ENCODE measurements around the gene MPRIP. TPM values are rescaled to one million over a fixed set of nuclear protein-coding genes. Genes with fewer than 3 reads are reported as not detected.
"Not testable (repeated sequence)": the region's sequence is repeated elsewhere in the genome, so short reads cannot be mapped to it uniquely, and the experiment has no call there.

Gene MPRIP
- polyA plus RNA-seq, 4 donors, result 142 to 202 (median 173) TPM

GRCh38 chr17:17121162-17121561, 78.9 kb downstream of the MPRIP start:
- no peak for DNase-seq (ENCODE audit: low read depth in 4 of 4, low spot score in 2 of 4)

DNA sequence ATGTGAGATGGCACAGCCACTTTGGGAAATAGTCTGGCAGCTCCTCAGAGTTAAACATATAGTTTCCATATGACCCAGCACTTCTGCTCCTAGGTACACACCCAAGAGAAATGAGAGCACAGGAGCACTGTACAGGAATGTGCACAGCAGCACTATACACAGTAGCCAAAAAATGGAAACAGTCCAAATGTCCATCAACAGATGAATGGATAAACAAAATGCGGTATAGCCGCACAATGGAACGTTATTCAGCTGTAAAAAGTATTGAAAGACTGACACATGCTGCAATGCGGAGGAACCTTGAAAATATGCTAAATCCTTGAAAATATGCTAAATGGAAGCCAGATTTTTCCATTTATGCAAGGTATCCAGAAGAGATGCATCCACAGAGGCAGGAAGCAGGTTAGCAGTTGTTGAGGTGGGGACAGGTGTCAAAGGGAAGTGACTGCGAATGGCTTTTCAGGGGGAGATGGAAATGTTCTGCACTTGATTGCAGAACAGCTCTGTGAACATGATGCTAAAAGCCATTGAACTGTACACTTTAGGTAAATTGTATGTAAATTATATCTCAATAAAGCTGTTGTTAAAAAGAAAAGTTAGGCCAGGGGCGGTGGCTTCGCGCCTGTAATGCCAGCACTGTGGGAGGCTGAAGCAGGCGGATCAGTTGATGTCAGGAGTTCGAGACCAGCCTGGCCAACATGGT, 80.7 kb downstream of the MPRIP start:
- no peak for DNase-seq (ENCODE audit: low read depth in 4 of 4, low spot score in 2 of 4)

DNA sequence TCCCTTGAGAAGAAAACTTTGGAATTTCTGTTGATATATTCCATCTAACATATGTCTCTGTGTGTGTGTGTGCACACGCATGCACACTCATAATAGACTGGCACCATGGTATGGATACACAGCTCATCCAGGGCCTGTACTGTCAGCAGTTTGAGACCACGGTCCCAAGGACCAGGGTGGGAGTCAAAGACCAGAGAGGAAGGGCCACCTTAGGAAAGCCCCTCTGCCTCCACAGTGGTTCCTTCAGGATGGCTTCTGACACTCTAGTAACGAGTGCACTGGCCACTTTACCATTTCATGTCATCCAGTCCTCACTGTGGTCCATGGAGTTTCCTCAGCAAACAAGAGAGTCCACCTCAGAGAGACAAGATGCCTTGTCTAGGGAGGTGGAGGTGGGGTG, 82.1 kb downstream of the MPRIP start:
- DNase-seq (ENCODE audit: low read depth in 4 of 4, low spot score in 2 of 4), result no peak

- no peak for DNase-seq (ENCODE audit: low read depth in 4 of 4, low spot score in 2 of 4)
Observed at GRCh38 chr17:17125136-17126084, 83.2 kb downstream of the MPRIP start.

DNA sequence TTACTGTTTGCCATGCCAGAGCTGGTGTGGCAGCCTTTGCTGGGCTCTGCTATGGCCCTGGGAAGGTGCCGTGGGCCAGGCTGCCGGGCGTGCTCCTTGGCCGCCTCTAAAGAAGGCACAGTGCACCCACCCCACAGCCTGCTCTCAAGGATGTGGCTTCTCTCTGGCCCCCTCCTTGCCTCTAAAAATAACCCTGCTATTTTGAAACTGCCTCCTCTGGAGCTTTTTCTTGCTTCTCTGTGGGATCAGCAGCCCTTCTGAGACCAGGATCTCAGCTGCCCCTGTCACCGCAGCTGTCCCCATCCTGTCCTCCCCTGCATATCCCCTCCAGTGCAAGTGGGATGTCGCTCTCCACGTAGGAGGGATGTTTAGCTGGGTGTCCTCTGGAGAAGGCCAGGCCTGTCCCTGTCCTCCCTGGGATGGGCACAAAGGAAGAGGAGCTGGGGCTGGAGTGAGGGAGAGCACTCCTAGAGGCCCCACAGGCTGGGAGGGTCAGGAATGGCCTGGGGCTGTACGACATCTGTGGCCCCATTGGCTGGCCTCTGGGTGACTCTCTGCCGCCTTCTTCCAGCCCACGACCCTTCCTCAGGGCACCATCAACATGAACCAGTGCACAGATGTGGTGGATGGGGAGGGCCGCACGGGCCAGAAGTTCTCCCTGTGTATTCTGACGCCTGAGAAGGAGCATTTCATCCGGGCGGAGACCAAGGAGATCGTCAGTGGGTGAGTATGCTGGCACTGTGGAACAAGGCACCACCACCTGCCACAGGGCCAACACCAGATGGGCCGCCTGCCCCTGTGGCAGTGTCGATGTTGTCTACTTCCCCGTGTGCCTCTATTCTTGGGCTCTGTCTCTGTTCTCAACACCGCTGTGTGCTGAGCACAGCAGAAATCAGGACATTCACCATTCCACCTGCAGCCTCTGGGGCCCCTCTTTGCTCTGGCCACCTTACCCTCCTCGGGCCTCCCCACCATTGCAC, 84.2 kb downstream of the MPRIP start:
- no peak for DNase-seq (ENCODE audit: low read depth in 4 of 4, low spot score in 2 of 4)

DNA sequence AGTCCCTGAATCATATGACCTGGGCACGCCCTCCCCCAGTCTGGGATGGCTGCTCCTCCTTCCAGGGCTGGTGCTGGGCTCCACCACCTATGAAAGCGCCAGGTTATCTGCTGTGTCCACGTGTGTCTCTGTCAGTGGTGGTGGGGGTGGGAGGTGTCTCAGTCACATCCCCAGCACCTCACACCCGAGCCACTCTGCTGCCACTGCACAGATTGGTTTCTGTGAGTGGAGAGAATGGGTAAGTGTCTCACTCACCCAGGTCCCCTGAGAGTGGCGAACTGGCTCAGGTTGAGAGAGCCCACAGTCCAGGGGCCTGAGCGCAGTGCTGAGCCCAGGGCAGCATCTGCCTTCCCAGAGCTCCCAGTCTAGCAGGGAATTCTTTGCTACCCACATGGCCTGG, 84.9 kb downstream of the MPRIP start:
- no peak for DNase-seq (ENCODE audit: low read depth in 4 of 4, low spot score in 2 of 4)

DNA sequence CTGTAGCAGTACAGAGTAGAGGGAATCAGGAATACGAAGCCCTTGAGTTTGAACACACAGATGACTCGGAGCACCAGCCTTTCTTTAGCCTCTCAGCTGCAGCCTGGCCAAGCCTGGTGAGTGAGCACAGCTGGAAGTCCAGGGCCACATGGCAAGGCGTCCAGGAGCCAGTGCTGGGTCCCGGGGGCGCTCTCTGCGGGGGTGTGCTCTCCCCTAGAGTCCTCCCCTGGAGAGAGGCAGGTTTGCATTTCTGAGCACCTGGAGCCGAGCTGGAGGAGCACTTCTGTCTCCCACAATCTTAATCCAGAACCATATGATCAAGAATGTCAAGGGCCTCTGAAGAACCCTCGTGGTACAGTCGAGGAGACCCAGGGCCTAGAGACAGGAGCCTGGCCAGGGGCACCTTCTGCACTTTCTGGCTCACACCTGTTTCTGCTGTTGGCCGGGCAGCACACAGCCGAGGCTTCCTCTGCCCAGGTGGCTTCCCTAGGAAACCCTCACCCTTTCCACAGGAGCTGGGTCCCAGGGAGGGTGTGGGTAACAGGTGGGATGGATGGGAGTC, 85.6 kb downstream of the MPRIP start:
- no peak for DNase-seq (ENCODE audit: low read depth in 4 of 4, low spot score in 2 of 4)

DNA sequence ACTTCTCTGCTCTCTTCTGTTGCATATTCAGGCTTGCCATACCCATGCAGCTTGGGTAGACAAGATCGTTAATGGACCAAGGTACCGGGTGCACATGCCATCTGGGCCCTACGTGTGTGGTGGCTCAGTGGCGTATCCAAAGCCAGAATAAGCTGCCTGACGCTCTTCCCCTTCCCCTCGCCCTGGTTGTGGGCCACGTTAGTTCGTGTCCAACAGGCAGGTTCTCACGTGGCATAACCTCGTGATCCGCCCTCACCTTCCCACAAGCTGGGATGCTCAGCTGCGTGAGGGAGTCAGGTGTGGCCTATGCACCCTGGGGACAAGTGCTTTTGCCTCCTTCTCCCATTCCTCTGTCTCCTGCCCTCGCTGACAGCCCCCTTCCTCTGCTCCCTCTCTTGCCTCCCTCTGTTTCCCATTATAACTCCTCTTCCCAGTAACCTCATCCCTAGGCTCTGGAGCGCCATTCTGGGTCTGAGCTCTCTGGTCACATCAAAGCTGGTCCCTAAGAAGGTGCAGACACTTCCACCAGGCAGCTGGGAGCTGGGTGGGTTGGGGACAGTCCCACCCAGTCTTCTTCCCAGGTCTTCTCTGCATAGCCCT, 86.3 kb downstream of the MPRIP start:
- DNase-seq (ENCODE audit: low read depth in 4 of 4, low spot score in 2 of 4), result no peak

- DNase-seq (ENCODE audit: low read depth in 4 of 4, low spot score in 2 of 4), result no peak
Observed at GRCh38 chr17:17129466-17129865, 87.2 kb downstream of the MPRIP start.

DNA sequence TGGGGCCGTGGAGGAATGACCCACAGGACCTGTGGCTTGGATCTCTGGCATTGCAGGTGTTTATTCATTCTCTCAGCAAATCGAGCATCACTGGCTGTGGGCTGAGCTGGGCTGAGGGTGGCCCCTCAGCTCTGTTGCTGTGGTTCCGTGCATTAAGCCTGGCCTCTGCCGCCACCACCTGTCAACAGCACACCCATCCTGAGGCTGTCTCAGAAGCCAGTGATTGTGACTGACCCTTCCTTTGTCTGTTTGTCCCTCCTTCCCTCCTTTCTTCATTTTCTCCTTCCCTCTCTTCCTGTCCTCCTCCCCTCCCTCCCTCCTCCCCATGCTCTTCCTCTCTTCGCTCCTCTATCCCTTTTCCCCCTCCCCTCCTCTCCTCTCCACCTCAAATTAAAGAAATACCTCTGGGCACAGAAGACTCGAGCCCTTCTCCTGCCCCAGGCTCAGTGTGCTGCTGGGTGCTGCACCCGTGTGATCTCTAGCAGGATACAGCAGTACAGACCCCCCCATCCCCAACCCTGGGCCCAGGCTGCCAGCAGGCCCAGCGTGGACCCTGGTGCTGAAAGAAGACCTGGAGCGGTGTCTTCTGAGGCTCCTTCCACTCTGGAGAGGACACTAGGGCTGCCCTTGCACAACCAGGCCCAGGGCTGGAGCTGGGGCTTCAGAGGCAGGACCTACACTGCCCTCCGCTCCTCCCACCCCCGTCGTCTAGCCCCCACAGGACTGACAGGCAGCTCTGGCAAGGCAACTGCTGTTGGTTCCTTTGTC, 88.0 kb downstream of the MPRIP start:
- no peak for DNase-seq (ENCODE audit: low read depth in 4 of 4, low spot score in 2 of 4)

DNA sequence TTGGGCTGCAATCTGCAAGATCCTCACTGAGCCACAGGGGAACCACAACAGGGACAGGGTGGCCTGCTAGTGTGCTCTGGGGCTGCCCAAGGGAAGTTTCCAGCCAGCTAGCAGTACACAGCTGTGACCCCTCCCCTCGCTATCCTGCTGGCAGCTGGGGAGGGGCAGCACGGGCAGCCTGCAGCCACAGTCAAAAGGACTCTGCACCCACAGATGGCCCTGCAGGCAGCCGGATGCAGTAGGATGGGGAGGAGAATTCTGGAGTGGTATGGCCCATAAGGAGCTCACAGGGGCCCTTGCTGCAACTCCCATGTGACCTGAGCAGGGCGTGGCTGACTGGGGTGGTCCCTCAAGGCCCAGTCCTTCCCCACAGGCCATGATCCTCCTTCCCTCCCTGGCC, 89.6 kb downstream of the MPRIP start:
- no peak for DNase-seq (ENCODE audit: low read depth in 4 of 4, low spot score in 2 of 4)

DNA sequence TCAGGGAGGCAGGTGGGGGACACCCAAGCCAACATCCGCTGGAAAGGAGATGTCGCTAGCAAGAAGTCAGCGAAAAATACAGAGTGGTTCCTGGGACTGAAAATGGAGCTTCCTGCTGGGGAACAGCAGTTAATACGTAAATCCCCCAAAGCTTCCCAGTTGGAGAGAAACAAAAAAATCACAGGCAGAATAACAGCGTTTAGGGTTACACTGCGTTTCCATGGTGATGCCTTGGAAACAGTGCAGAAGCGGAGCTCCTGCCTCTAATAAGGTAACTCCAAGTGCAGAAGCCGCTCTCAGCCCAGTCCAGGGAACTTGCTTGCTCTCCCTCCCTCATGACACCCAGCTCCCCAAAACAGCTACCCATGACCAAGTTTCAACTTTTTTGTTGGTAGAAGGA, 90.5 kb downstream of the MPRIP start:
- DNase-seq (ENCODE audit: low read depth in 4 of 4, low spot score in 2 of 4), result peak in 2 of 4 donors; percentile 29 to 62

- DNase-seq (ENCODE audit: low read depth in 4 of 4, low spot score in 2 of 4), result no peak
Observed at GRCh38 chr17:17134051-17134956, 92.0 kb downstream of the MPRIP start.

DNA sequence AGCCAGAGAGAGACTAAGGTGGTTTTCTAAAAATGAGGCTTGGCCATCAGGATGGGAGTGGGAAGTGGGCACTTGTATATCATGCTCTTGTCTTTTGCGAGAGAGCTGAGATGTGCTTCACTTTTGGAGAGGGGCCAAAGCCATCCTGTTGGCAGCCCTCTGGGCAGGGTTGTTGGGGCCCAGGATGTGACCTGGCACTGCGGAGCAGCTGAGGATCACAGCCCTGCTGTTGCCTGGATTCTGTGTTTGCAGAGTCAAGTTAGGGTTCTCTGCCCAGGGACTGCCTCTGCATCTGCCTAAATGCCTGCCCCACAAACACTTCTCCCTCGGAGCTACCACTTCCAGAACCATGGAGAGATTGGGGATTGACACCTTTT, 92.7 kb downstream of the MPRIP start:
- DNase-seq (ENCODE audit: low read depth in 4 of 4, low spot score in 2 of 4), result no peak

DNA sequence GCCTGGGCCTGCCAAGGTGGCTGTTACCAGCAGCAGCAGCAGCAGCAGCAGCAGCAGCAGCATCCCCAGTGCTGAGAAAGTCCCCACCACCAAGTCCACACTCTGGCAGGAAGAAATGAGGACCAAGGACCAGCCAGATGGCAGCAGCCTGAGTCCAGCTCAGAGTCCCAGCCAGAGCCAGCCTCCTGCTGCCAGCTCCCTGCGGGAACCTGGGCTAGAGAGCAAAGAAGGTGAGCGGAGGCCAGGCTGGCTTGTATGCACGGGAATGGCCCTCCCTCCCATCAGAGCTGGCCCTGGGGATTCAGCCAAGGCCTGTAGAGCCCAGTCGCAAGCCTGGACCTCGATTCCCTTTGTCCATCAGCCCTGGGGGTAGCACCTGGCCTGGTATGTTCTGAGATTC, 94.0 kb downstream of the MPRIP start:
- DNase-seq (ENCODE audit: low read depth in 4 of 4, low spot score in 2 of 4), result not testable (repeated sequence)

DNA sequence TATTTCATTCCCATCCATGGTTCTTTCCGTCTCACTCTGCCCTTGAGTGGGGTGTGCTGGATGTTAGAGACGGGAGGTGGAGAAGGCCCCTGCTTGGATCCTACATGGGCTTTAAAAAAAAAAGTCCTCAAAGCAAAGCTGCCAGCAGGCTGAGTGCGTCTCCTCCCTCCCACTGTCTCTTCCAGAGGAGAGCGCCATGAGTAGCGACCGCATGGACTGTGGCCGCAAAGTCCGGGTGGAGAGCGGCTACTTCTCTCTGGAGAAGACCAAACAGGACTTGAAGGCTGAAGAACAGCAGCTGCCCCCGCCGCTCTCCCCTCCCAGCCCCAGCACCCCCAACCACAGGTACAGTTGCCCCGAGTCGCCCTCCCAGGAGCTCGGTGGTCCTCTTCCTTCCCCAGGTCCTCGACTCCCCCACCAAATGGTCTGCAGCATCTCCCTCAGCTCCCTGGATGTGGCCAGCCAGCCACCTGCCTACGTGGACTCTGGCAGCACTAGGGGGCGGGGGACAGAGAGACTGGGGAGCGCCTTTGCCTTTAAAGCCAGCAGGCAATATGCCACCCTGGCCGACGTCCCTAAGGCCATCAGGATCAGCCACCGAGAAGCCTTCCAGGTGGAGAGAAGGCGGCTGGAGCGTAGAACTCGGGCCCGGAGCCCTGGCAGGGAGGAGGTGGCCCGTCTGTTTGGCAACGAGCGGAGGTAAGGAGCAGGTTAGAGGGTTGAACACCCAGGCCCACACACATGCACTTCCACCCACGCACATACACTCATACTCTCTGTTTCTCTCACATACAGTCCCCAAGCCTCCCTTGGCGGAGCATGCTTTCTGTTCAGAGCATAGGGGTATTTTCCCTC, 95.7 kb downstream of the MPRIP start:
- DNase-seq (ENCODE audit: low read depth in 4 of 4, low spot score in 2 of 4), result no peak

DNA sequence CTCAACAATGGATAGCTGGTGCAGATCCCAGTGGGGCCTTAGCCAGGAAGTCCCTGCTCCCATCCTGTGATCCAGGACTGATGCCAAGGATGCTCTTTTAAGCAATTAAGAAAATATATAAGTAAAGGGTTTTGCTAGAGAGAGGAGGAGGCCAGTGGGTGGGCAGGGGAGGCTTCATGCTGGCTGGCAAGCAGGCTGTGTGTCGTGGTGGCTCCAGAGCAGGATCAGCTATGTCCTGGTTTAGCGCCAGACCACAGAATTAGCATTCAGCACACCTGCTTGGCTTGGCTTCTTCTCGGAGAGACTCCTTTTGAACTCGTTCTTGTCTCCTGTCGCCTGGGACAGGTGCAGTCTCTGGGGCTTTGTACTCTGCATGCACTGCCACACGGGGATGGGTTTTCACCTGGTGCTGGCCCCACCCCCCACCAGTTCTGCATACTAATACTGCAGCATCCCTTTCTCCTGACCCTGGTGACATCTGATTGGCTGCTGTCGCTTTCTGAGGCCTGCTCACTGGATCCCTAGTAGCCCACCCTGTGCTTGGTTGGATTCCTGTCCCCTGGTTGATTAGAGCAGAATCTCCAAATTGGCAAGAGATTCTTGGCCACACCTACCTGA, 97.8 kb downstream of the MPRIP start:
- DNase-seq (ENCODE audit: low read depth in 4 of 4, low spot score in 2 of 4), result no peak
